ENCODE measurements around the gene ARHGEF7. TPM values are rescaled to one million over a fixed set of nuclear protein-coding genes. Genes with fewer than 3 reads are reported as not detected.
"Not testable (repeated sequence)": the region's sequence is repeated elsewhere in the genome, so short reads cannot be mapped to it uniquely, and the experiment has no call there.

ARHGEF7 gene
- total RNA-seq, 1 experiment from 2014 or later = 100 TPM

GRCh38 chr13:111189064-111189505, 74.0 kb downstream of the ARHGEF7 start:
- Histone ChIP-seq H3K4me1 (ENCODE audit: low read length) (peaks cover 46% of the 10 kb centered on the region), H3K79me2 (ENCODE audit: low read length) (peaks cover 92% of the 10 kb centered on the region), H3K36me3 (ENCODE audit: insufficient read depth, low read length) (peaks cover 21% of the 10 kb centered on the region)
- H3K27me3 ChIP-seq (ENCODE audit: low read length); H4K20me1 ChIP-seq (ENCODE audit: insufficient read depth, low read depth, low read length); H3K27ac ChIP-seq (ENCODE audit: low read length); H3K4me2 ChIP-seq (ENCODE audit: low read depth, low read length, poor library complexity, severe bottlenecking); DNase-seq; H3K9me3 ChIP-seq (ENCODE audit: low read length); H3K9me2 ChIP-seq (replicated peaks; ENCODE audit: insufficient read depth, low read length); H2AFZ ChIP-seq (ENCODE audit: low read length); H3K4me3 ChIP-seq (ENCODE audit: low read length); H3K9ac ChIP-seq (ENCODE audit: low read length): not testable (repeated sequence)

GRCh38 chr13:111189516-111189915, 74.4 kb downstream of the ARHGEF7 start:
- H3K4me3 ChIP-seq (ENCODE audit: low read length); H3K9ac ChIP-seq (ENCODE audit: low read length); H2AFZ ChIP-seq (ENCODE audit: low read length); H3K9me2 ChIP-seq (replicated peaks; ENCODE audit: insufficient read depth, low read length); H3K9me3 ChIP-seq (ENCODE audit: low read length); H3K27ac ChIP-seq (ENCODE audit: low read length); H3K27me3 ChIP-seq (ENCODE audit: low read length); H4K20me1 ChIP-seq (ENCODE audit: insufficient read depth, low read depth, low read length); DNase-seq; H3K4me2 ChIP-seq (ENCODE audit: low read depth, low read length, poor library complexity, severe bottlenecking): not testable (repeated sequence)
- H3K4me1 ChIP-seq (ENCODE audit: low read length) = peaks cover 41% of the 10 kb centered on the region
- H3K36me3 ChIP-seq (ENCODE audit: insufficient read depth, low read length) = peaks cover 21% of the 10 kb centered on the region
- H3K79me2 ChIP-seq (ENCODE audit: low read length) = peaks cover 95% of the 10 kb centered on the region

GRCh38 chr13:111193223-111193622, 78.1 kb downstream of the ARHGEF7 start:
- H3K27ac ChIP-seq (ENCODE audit: low read length); H2AFZ ChIP-seq (ENCODE audit: low read length); H3K27me3 ChIP-seq (ENCODE audit: low read length); DNase-seq; H3K9me2 ChIP-seq (replicated peaks; ENCODE audit: insufficient read depth, low read length); H3K9ac ChIP-seq (ENCODE audit: low read length); H3K9me3 ChIP-seq (ENCODE audit: low read length); H3K4me3 ChIP-seq (ENCODE audit: low read length); H4K20me1 ChIP-seq (ENCODE audit: insufficient read depth, low read depth, low read length); H3K4me1 ChIP-seq (ENCODE audit: low read length); H3K4me2 ChIP-seq (ENCODE audit: low read depth, low read length, poor library complexity, severe bottlenecking): not testable (repeated sequence)
- Histone ChIP-seq H3K36me3 (ENCODE audit: insufficient read depth, low read length) (peaks cover 18% of the 10 kb centered on the region), H3K79me2 (ENCODE audit: low read length) (peaks cover 96% of the 10 kb centered on the region)

GRCh38 chr13:111194651-111195050, 79.5 kb downstream of the ARHGEF7 start:
- H3K9me2 ChIP-seq (replicated peaks; ENCODE audit: insufficient read depth, low read length); H2AFZ ChIP-seq (ENCODE audit: low read length); H3K9ac ChIP-seq (ENCODE audit: low read length); H3K4me1 ChIP-seq (ENCODE audit: low read length); H3K27me3 ChIP-seq (ENCODE audit: low read length); H3K27ac ChIP-seq (ENCODE audit: low read length); H3K9me3 ChIP-seq (ENCODE audit: low read length); H4K20me1 ChIP-seq (ENCODE audit: insufficient read depth, low read depth, low read length); DNase-seq; H3K4me2 ChIP-seq (ENCODE audit: low read depth, low read length, poor library complexity, severe bottlenecking); H3K4me3 ChIP-seq (ENCODE audit: low read length); H3K36me3 ChIP-seq (ENCODE audit: insufficient read depth, low read length): not testable (repeated sequence)
- peaks cover 92% of the 10 kb centered on the region for H3K79me2 ChIP-seq (ENCODE audit: low read length)

- not testable (repeated sequence) for H4K20me1 ChIP-seq (ENCODE audit: insufficient read depth, low read depth, low read length); H3K9me2 ChIP-seq (replicated peaks; ENCODE audit: insufficient read depth, low read length); DNase-seq; H3K36me3 ChIP-seq (ENCODE audit: insufficient read depth, low read length); H3K27me3 ChIP-seq (ENCODE audit: low read length); H2AFZ ChIP-seq (ENCODE audit: low read length); H3K9ac ChIP-seq (ENCODE audit: low read length); H3K4me3 ChIP-seq (ENCODE audit: low read length); H3K9me3 ChIP-seq (ENCODE audit: low read length)
- Histone ChIP-seq H3K79me2 (ENCODE audit: low read length) (peaks cover 92% of the 10 kb centered on the region), H3K4me1 (ENCODE audit: low read length) (peaks cover 51% of the 10 kb centered on the region), H3K27ac (ENCODE audit: low read length) (peak overlapping the region; percentile 85), H3K4me2 (ENCODE audit: low read depth, low read length, poor library complexity, severe bottlenecking) (peak overlapping the region; percentile 59)
Measured at GRCh38 chr13:111198732-111199378, 83.7 kb downstream of the ARHGEF7 start.

- Histone ChIP-seq H3K27ac (ENCODE audit: low read length) (peak overlapping the region; percentile 85), H3K4me2 (ENCODE audit: low read depth, low read length, poor library complexity, severe bottlenecking) (peak overlapping the region; percentile 59)
Measured at GRCh38 chr13:111201304-111201940, 86.3 kb downstream of the ARHGEF7 start.

GRCh38 chr13:111202156-111202621, 87.1 kb downstream of the ARHGEF7 start:
- Histone ChIP-seq H3K4me2 (ENCODE audit: low read depth, low read length, poor library complexity, severe bottlenecking) (peak overlapping the region; percentile 59), H3K36me3 (ENCODE audit: insufficient read depth, low read length) (peaks cover 17% of the 10 kb centered on the region; the same call in 1 of the 2 replicates), H4K20me1 (ENCODE audit: insufficient read depth, low read depth, low read length) (no peaks in the 10 kb centered on the region), H3K4me3 (ENCODE audit: low read length) (peak overlapping the region; percentile 31; the same call in 1 of the 2 replicates), H2AFZ (ENCODE audit: low read length) (no peak overlapping the region), H3K27me3 (ENCODE audit: low read length) (no peaks in the 10 kb centered on the region), H3K9me2 (replicated peaks; ENCODE audit: insufficient read depth, low read length) (no peaks in the 10 kb centered on the region), H3K4me1 (ENCODE audit: low read length) (peaks cover 80% of the 10 kb centered on the region), H3K9me3 (ENCODE audit: low read length) (no peaks in the 10 kb centered on the region), H3K27ac (ENCODE audit: low read length) (peak overlapping the region; percentile 85), H3K79me2 (ENCODE audit: low read length) (peaks cover 89% of the 10 kb centered on the region), H3K9ac (ENCODE audit: low read length) (peak overlapping the region; percentile 44)
- no peak for DNase-seq

More at GRCh38 chr13:111201304-111201940, 86.3 kb downstream of the ARHGEF7 start:
- Histone ChIP-seq H3K4me1 (ENCODE audit: low read length) (peaks cover 76% of the 10 kb centered on the region), H3K4me3 (ENCODE audit: low read length) (peak overlapping the region; percentile 31; the same call in 1 of the 2 replicates), H4K20me1 (ENCODE audit: insufficient read depth, low read depth, low read length) (no peaks in the 10 kb centered on the region), H3K36me3 (ENCODE audit: insufficient read depth, low read length) (peaks cover 17% of the 10 kb centered on the region; the same call in 1 of the 2 replicates), H3K9ac (ENCODE audit: low read length) (peak overlapping the region; percentile 44), H3K79me2 (ENCODE audit: low read length) (peaks cover 90% of the 10 kb centered on the region), H3K9me2 (replicated peaks; ENCODE audit: insufficient read depth, low read length) (no peaks in the 10 kb centered on the region), H3K9me3 (ENCODE audit: low read length) (no peaks in the 10 kb centered on the region), H3K27me3 (ENCODE audit: low read length) (no peaks in the 10 kb centered on the region), H2AFZ (ENCODE audit: low read length) (no peak overlapping the region)
- DNase-seq = no peak

GRCh38 chr13:111202745-111203144, 87.6 kb downstream of the ARHGEF7 start:
- no peaks in the 10 kb centered on the region for H4K20me1 ChIP-seq (ENCODE audit: insufficient read depth, low read depth, low read length)
- H3K4me3 ChIP-seq (ENCODE audit: low read length) = peak overlapping the region; percentile 31; the same call in 1 of the 2 replicates
- H3K79me2 ChIP-seq (ENCODE audit: low read length) = peaks cover 89% of the 10 kb centered on the region
- H3K9me2 ChIP-seq (replicated peaks; ENCODE audit: insufficient read depth, low read length) = no peaks in the 10 kb centered on the region
- DNase-seq = peak; percentile 81
- peak overlapping the region; percentile 59 for H3K4me2 ChIP-seq (ENCODE audit: low read depth, low read length, poor library complexity, severe bottlenecking)
- H2AFZ ChIP-seq (ENCODE audit: low read length) = no peak overlapping the region
- no peaks in the 10 kb centered on the region for H3K9me3 ChIP-seq (ENCODE audit: low read length)
- peaks cover 14% of the 10 kb centered on the region; the same call in 1 of the 2 replicates for H3K36me3 ChIP-seq (ENCODE audit: insufficient read depth, low read length)
- H3K9ac ChIP-seq (ENCODE audit: low read length) = peak overlapping the region; percentile 47
- H3K27me3 ChIP-seq (ENCODE audit: low read length) = no peaks in the 10 kb centered on the region
- peaks cover 86% of the 10 kb centered on the region for H3K4me1 ChIP-seq (ENCODE audit: low read length)
- H3K27ac ChIP-seq (ENCODE audit: low read length) = peak overlapping the region; percentile 85

Data from Karpas-422 (cell line).